Neural progenitor cell (in vitro differentiated cells): ENCODE data around the gene SEMA5B. TPM values are rescaled to one million over a fixed set of nuclear protein-coding genes. Genes with fewer than 3 reads are reported as not detected.

Source experiments
- DNase-seq: peaks from one replicate; pipeline ENCODE4 v3.0.0-alpha.2; 2016; ENCODE audit warnings: low spot score
- H2AFZ ChIP-seq: fragments of 200-600 bp; sonication (generic); replicated peaks from 2 replicates; pipeline ENCODE4 v1.6.1; 2016; ENCODE audit warnings: antibody characterized with exemption
- H3F3A ChIP-seq: fragments of 200-600 bp; sonication (generic); 2 replicates; pipeline ENCODE4 v1.6.1; 2016; ENCODE audit warnings: antibody characterized with exemption, low read depth
- H3K27ac ChIP-seq: fragments of 200-600 bp; sonication (generic); 2 replicates; pipeline ENCODE4 v1.5.1; 2016; ENCODE audit warnings: mild to moderate bottlenecking
- H3K27me3 ChIP-seq: fragments of 200-600 bp; sonication (generic); 2 replicates; pipeline ENCODE4 v1.6.1; 2016; ENCODE audit warnings: mild to moderate bottlenecking, moderate library complexity
- H3K36me3 ChIP-seq: fragments of 200-600 bp; sonication (generic); 2 replicates; pipeline ENCODE4 v1.5.1; 2016
- H3K4me1 ChIP-seq: fragments of 200-600 bp; sonication (generic); 2 replicates; pipeline ENCODE4 v1.6.1; 2016; ENCODE audit warnings: mixed run types
- H3K4me2 ChIP-seq: fragments of 200-600 bp; sonication (generic); 2 replicates; pipeline ENCODE4 v1.6.1; 2016
- H3K4me3 ChIP-seq: fragments of 200-600 bp; sonication (generic); 2 replicates; pipeline ENCODE4 v1.5.1; 2016
- H3K79me2 ChIP-seq: fragments of 200-600 bp; sonication (generic); 2 replicates; pipeline ENCODE4 v1.6.1; 2016; ENCODE audit warnings: low read depth
- H3K9ac ChIP-seq: fragments of 200-600 bp; sonication (generic); 2 replicates; pipeline ENCODE4 v1.6.1; 2016
- H3K9me3 ChIP-seq: fragments of 200-600 bp; sonication (generic); 2 replicates; pipeline ENCODE4 v1.5.1; 2016; ENCODE audit warnings: low read depth
- H4K20me1 ChIP-seq: fragments of 200-600 bp; sonication (generic); 2 replicates; pipeline ENCODE4 v1.6.1; 2016; ENCODE audit warnings: low read depth
- H3K27ac Mint-ChIP-seq: 3 replicates; pipeline ENCODE4 v1.8.0; 2021; ENCODE audit warnings: mixed read lengths
- H3K27me3 Mint-ChIP-seq: 2 replicates; pipeline ENCODE4 v1.8.0; 2022; ENCODE audit warnings: low read depth, mild to moderate bottlenecking, inconsistent platforms, moderate library complexity, mixed read lengths; ENCODE audit not compliant: insufficient read depth
- H3K36me3 Mint-ChIP-seq: 3 replicates; pipeline ENCODE4 v1.8.0; 2021; ENCODE audit warnings: mixed read lengths
- H3K4me1 Mint-ChIP-seq: 3 replicates; pipeline ENCODE4 v1.8.0; 2021; ENCODE audit warnings: mixed read lengths
- H3K4me3 Mint-ChIP-seq: 3 replicates; pipeline ENCODE4 v1.8.0; 2021; ENCODE audit warnings: mild to moderate bottlenecking, moderate library complexity, mixed read lengths
- H3K9me3 Mint-ChIP-seq: 3 replicates; pipeline ENCODE4 v1.8.0; 2020; ENCODE audit warnings: mixed read lengths
- CTCF ChIP-seq: fragments of 200-600 bp; sonication (generic); IDR thresholded peaks from 2 replicates; pipeline ENCODE4 v1.5.1; 2017; ENCODE audit warnings: antibody characterized with exemption, mild to moderate bottlenecking
- EZH2 ChIP-seq: fragments of 200-600 bp; sonication (generic); IDR thresholded peaks from 2 replicates; pipeline ENCODE4 v1.6.1; 2017; ENCODE audit warnings: antibody characterized with exemption, mild to moderate bottlenecking, moderate library complexity
- EZH2phosphoT487 ChIP-seq: fragments of 200-600 bp; sonication (generic); IDR thresholded peaks from 2 replicates; pipeline ENCODE4 v1.6.1; 2017; ENCODE audit warnings: antibody characterized with exemption
- total RNA-seq: library from RNA; depleted of rRNA; stranded (reverse); fragments of >200 nt; gene quantifications from 2 replicates; pipeline ENCODE4 v1.2.3, GENCODE V29; 2015; ENCODE audit warnings: low replicate concordance

SEMA5B gene
- total RNA-seq, 1 donor from 2014 or later: 10.1 TPM

GRCh38 chr3:122952520-122952919 lies 75.0 kb downstream of the SEMA5B start:
- H3K4me1 Mint-ChIP-seq: peaks cover 10% of the 10 kb centered on the region
- no peak overlapping the region for H3K4me3 Mint-ChIP-seq
- TF ChIP-seq EZH2phosphoT487: no peak
- no peak for TF ChIP-seq EZH2
- peak; percentile 19 for TF ChIP-seq CTCF
- Histone ChIP-seq H3K4me3 (no peak overlapping the region), H3K4me2 (no peak overlapping the region), H3K9me3 (no peaks in the 10 kb centered on the region), H4K20me1 (peaks cover 14% of the 10 kb centered on the region), H2AFZ (no peak overlapping the region), H3K27me3 (peaks cover 3% of the 10 kb centered on the region), H3K9ac (no peak overlapping the region), H3K4me1 (peaks cover 6% of the 10 kb centered on the region), H3K79me2 (no peaks in the 10 kb centered on the region), H3K27ac (no peak overlapping the region), H3F3A (peaks cover 1% of the 10 kb centered on the region), H3K36me3 (peaks cover 4% of the 10 kb centered on the region)
- peaks cover 19% of the 10 kb centered on the region for H3K36me3 Mint-ChIP-seq
- H3K27ac Mint-ChIP-seq: no peak overlapping the region
- peak; percentile 37 for DNase-seq
- H3K9me3 Mint-ChIP-seq: peaks cover 2% of the 10 kb centered on the region
- peaks cover 12% of the 10 kb centered on the region for H3K27me3 Mint-ChIP-seq

GRCh38 chr3:122948408-122948807 lies 79.2 kb downstream of the SEMA5B start:
- Mint-ChIP-seq H3K9me3 (peaks cover 2% of the 10 kb centered on the region), H3K36me3 (peaks cover 10% of the 10 kb centered on the region), H3K27me3 (peaks cover 25% of the 10 kb centered on the region), H3K27ac (no peak overlapping the region), H3K4me3 (no peak overlapping the region), H3K4me1 (peaks cover 24% of the 10 kb centered on the region)
- DNase-seq: peak; percentile 21
- Histone ChIP-seq H3K27me3 (peaks cover 36% of the 10 kb centered on the region), H3K27ac (no peak overlapping the region), H2AFZ (no peak overlapping the region), H3K36me3 (peaks cover 4% of the 10 kb centered on the region), H3K4me3 (no peak overlapping the region), H3K4me1 (peaks cover 19% of the 10 kb centered on the region), H4K20me1 (peaks cover 34% of the 10 kb centered on the region), H3K9ac (no peak overlapping the region), H3K79me2 (no peaks in the 10 kb centered on the region), H3K4me2 (no peak overlapping the region), H3K9me3 (no peaks in the 10 kb centered on the region), H3F3A (peaks cover 18% of the 10 kb centered on the region)
- TF ChIP-seq EZH2phosphoT487 (no peak), CTCF (peak; percentile 17)

GRCh38 chr3:122947738-122948137 lies 79.8 kb downstream of the SEMA5B start:
- H3K27me3 Mint-ChIP-seq: peaks cover 24% of the 10 kb centered on the region
- H3K36me3 Mint-ChIP-seq: peaks cover 10% of the 10 kb centered on the region
- no peak for DNase-seq
- Histone ChIP-seq H3K27ac (no peak overlapping the region), H3K27me3 (peaks cover 39% of the 10 kb centered on the region), H3K9ac (no peak overlapping the region), H3K79me2 (no peaks in the 10 kb centered on the region), H3K9me3 (no peaks in the 10 kb centered on the region), H3F3A (peaks cover 18% of the 10 kb centered on the region), H3K4me3 (no peak overlapping the region), H3K4me2 (peak overlapping the region; percentile 21), H3K36me3 (peaks cover 4% of the 10 kb centered on the region), H4K20me1 (peaks cover 38% of the 10 kb centered on the region), H3K4me1 (peaks cover 19% of the 10 kb centered on the region), H2AFZ (no peak overlapping the region)
- peaks cover 2% of the 10 kb centered on the region for H3K9me3 Mint-ChIP-seq
- peaks cover 24% of the 10 kb centered on the region for H3K4me1 Mint-ChIP-seq
- H3K27ac Mint-ChIP-seq: no peak overlapping the region
- no peak overlapping the region for H3K4me3 Mint-ChIP-seq
- no peak for TF ChIP-seq EZH2
- no peak for TF ChIP-seq EZH2phosphoT487
- TF ChIP-seq CTCF: no peak
